Non-pigmented ciliary epithelial cell (primary cell): Measurements from ENCODE around the gene KBTBD3.
"Not testable (repeated sequence)": the region's sequence is repeated elsewhere in the genome, so short reads cannot be mapped to it uniquely, and the experiment has no call there.

ENCODE experiments used
- DNase-seq: peaks from one replicate; pipeline ENCODE4 v3.0.0-alpha.2; 2010; ENCODE audit warnings: low read depth

Gene KBTBD3

DNA sequence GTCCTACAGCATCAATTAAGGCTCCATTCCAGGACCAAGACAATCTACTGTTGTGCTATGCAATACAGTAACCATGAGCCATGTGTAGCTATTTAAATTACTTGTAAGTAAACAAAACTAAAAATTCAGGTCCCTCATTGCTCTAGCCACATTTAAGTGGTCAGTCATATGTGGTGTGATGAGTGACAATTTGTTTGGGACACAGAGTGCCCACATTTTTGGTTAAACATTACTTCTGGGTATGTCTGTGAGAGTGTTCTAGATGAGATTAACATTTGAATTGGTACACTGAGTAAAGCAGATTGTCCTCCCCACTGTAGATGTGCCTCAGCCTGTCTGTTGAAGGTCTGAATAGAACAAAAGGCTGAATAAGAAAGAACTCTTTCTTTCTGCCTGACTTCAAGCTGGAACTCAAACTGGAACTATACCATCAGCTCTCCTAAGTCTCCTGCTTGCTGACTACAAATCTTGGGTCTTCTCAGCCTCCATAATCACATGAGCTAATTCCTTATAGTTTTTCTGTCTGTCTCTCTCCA is 15.8 kb downstream of the KBTBD3 start:
- no peak for DNase-seq

DNA sequence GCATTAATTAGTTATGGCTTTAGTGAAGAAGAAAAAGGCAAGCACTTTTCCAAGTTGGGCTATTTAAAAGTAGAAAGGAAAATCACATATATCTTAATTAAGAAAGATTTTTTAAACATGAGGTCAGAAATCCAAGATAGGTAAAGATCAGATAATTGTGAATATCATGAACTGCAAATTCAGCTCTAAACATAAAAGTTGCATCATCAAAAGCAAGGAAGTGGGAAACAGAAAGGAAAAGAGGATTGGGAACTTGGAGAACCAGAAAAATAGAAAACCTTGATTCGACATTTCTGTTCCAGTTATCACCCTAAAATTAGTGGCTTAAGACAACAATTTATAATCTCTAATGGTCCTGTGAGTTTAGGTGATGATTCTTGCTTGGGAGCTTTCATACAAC is 17.5 kb downstream of the KBTBD3 start:
- no peak for DNase-seq

GRCh38 chr11:106058377-106058776 is 18.8 kb downstream of the KBTBD3 start:
- not testable (repeated sequence) for DNase-seq

DNA sequence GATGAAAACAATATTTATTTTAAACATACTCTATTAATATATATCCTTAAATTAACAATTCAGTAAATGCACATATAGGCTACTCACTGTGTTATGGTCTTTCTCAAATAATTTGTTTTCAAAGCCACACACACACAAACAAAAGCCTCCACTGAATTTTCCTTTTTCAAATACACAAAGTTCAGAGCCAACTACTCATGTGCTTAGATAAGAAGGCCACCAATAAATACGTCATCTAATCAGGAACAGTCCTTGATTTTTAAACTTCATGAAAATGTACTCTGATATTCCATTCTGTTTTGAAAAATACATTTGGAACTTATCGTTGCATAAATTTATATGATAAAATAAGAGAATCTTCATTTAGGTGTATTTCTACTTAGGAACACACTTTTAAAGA is 26.0 kb downstream of the KBTBD3 start:
- no peak for DNase-seq

GRCh38 chr11:106049727-106050476 is 27.2 kb downstream of the KBTBD3 start:
- DNase-seq, result no peak

DNA sequence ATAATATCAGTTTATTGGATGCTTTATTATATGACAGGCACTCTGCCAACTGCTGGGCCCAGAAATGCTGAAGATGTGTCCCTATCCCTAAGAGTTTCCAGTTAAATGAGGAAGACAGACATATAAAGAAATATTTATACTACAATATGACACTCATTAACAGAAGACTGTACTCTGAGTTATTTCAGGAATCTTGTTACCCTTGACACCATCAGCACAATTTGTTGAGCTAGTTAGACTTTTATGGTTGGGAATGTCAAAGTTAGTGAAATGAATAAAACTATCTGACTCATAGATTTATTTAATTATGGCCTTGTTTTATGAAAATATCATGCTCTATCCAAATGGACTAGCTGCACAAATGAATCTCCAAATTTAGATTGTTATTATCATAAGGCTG is 29.5 kb downstream of the KBTBD3 start:
- DNase-seq, result no peak

GRCh38 chr11:106043540-106043939 is 33.6 kb downstream of the KBTBD3 start:
- no peak for DNase-seq

GRCh38 chr11:106032861-106033260 is 44.3 kb downstream of the KBTBD3 start:
- no peak for DNase-seq

DNA sequence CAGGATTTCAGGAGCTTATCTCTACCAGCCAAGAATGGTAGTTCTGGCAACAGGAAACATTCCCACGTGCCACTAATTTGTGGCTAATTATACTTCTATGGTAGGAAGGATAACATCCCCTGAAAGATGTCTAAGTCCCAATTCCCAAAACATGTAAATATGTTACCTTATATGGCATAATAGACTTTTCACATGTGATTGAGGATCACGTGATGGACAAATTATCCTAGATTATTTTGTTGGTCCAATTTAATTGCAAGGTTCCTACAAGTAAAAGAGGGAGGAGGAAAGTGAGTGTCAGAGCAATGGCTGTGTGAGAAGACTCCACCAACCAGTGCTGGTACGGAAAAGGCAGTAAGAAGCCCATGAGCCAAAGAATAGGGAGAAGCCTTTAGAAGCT is 45.2 kb downstream of the KBTBD3 start:
- no peak for DNase-seq

DNA sequence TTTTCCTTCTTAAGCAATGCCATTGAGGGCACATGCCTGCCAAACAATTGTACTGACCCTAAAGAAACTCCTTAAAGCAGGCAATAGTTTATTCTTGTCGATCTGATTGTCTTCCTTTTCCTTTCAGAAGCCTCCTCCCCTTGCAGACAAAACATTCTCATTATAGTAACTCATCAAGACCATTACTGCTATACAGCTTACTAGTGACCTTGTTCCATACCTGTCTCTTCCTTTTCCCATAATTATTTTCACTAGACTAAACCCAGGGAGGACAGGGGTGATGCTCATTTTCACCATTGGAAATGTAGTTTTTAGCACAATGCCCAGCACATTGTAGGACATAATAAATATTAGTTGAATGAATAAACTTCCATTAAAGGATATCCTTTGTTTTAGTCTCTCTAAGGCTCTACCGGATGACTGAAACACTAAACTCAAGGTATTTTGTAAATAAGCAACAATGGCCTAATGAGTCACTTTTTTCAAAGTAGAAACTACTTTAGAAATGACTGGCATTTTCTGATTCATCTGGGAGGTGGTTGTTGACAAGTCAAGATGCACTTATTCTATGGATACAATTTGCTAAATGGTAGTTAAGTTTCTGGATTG is 45.8 kb downstream of the KBTBD3 start:
- DNase-seq, result no peak

- DNase-seq, result no peak
Measured at GRCh38 chr11:106030609-106031008, 46.5 kb downstream of the KBTBD3 start.

GRCh38 chr11:106022795-106023275 is 54.3 kb downstream of the KBTBD3 start:
- DNase-seq, result no peak

DNA sequence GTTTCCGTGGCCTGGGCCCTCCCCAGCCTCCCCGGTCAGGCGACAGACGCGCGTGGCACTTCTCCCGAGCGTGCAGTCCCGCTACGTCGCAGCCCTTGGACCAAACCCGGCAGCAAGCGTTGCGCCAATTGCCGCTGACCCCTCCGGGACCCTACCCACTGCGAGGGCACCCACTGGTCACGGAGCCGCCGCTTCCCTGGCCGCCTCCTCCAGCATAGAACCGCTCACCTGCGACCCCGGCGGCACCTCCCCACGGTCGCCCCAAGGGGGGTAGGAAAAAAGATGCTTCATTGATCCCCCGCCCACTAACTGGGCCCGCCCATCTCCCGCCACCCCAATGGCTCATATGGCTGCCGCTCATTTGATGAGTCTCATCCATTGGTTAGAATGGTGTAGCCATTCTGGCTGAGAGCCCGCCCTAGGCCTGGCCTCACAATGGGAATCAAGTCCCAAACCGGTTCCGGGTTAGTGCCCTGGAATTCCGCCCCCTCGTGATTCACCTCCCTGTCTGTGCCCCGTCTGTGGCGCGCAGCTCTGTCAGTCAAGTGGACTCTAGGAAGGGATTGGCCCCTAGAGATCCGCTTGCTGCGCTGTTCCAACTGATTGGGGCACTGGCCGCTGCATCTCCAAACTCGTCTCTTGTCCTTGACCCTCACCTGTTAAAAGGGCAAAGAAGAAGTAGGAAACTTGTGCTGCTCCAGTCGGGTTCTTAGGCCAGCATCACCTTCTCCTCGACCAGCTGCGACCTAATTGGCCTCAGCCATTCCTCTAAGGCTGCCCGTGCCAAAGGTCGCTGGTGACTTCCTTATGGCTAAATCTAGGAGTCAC is 55.0 kb downstream of the KBTBD3 start, which contains the start of gene MSANTD4:
Gene MSANTD4 (minus strand): TSS at position 274 of the 828 bp plus-strand sequence. CDS start 11,323 bp downstream, outside the sequence.
- peak; percentile 98 for DNase-seq

- no peak for DNase-seq
Measured at GRCh38 chr11:106021181-106021966, 55.8 kb downstream of the KBTBD3 start.

DNA sequence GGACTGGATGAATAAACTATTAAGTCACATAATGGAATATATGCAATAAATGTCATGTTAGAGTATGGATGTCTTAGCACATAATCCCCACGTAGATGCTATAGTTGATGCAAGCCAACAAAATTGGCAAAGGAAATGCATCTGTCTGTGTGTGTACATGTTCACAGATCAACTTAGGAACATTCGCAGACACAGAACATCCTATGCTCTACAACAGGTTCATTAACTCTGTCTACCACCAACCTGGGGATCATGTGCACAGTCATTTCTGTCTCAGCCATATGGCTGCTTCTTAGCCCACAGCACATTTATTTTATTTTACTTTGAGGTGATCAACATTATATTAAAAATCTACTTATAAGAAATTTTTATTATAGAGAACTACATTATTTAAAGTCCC is 60.1 kb downstream of the KBTBD3 start:
- no peak for DNase-seq

DNA sequence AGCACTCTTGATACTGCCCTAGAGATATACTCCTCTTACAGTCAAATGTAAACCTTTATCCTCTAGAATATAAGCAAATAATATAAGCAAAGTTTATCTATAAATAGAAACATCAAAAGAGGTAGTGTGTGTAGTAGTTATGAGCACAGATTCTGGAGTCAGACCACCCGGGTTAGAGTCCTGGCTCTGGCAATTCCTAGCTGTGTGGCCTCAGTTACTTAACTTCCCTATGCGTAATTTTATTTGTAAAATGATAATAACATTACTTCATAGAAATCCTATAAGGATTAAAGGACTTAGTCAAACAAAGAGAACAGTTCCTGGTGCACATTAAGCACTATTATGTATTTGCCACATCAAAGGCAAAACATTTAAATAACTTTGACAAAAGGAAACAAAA is 62.1 kb downstream of the KBTBD3 start:
- no peak for DNase-seq

GRCh38 chr11:106014620-106015019 is 62.5 kb downstream of the KBTBD3 start:
- no peak for DNase-seq

- no peak for DNase-seq
Measured at GRCh38 chr11:106014035-106014434, 63.1 kb downstream of the KBTBD3 start.

- peak; percentile 86 for DNase-seq
Measured at GRCh38 chr11:106012744-106013143, 64.4 kb downstream of the KBTBD3 start.

GRCh38 chr11:106011481-106011880 is 65.7 kb downstream of the KBTBD3 start:
- no peak for DNase-seq

DNA sequence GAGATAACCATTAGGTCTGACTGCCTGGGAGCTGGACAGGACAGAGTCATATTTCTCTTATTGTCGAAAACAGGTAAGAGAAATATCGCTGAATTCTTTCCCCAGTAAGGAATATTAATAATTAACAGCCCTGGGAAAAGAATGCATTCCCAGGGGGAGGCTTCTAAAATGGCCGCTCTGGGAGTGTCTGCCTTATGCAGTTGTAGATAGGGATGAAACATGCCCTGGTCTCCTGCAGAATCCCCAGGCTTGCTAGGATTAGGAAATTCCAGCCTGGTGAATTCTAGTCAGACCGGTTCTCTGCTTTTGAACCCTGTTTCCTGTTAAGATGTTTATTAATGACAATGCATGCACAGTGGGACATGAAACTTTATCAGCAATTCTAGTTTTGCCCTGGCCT is 74.1 kb downstream of the KBTBD3 start:
- not testable (repeated sequence) for DNase-seq
